WERI-Rb-1 (cell line): Measurements from ENCODE around the gene ERBIN.

ENCODE experiments used
- DNase-seq: peaks from one replicate; pipeline ENCODE4 v3.0.0-alpha.2; 2020
- H3K27ac ChIP-seq: fragments of 250-450 bp; sonication (Bioruptor Pico); 2 replicates; pipeline ENCODE4 v1.5.1; 2020; ENCODE audit warnings: mild to moderate bottlenecking, moderate library complexity
- H3K27me3 ChIP-seq: fragments of 250-450 bp; sonication (Bioruptor Pico); 2 replicates; pipeline ENCODE4 v1.5.1; 2021; ENCODE audit warnings: mild to moderate bottlenecking, low read depth, moderate library complexity; ENCODE audit not compliant: insufficient read depth, severe bottlenecking
- H3K36me3 ChIP-seq: fragments of 250-450 bp; sonication (Bioruptor Pico); 2 replicates; pipeline ENCODE4 v1.5.1; 2020; ENCODE audit warnings: mild to moderate bottlenecking, moderate library complexity
- H3K4me3 ChIP-seq: 2 replicates; pipeline ENCODE4 v1.5.1; 2011; ENCODE audit warnings: low read depth, mild to moderate bottlenecking, control low read depth, low read length
- H3K9me3 ChIP-seq: fragments of 250-450 bp; sonication (Bioruptor Pico); 2 replicates; pipeline ENCODE4 v1.5.1; 2021; ENCODE audit warnings: mild to moderate bottlenecking, moderate library complexity; ENCODE audit not compliant: severe bottlenecking
- CTCF ChIP-seq: IDR thresholded peaks from 2 replicates; pipeline ENCODE4 v1.5.1; 2011; ENCODE audit warnings: low read depth, mild to moderate bottlenecking, control low read depth, inconsistent platforms, low read length

ERBIN gene

GRCh38 chr5:65989158-65989557, 62.8 kb downstream of the ERBIN start:
- no peak for TF ChIP-seq CTCF
- Histone ChIP-seq H3K9me3 (no peaks in the 10 kb centered on the region), H3K27ac (no peak overlapping the region), H3K27me3 (no peaks in the 10 kb centered on the region), H3K36me3 (no peaks in the 10 kb centered on the region; the same call in 1 of the 2 replicates), H3K4me3 (no peak overlapping the region)
- DNase-seq: no peak

GRCh38 chr5:65992630-65993029, 66.3 kb downstream of the ERBIN start:
- no peak for TF ChIP-seq CTCF
- Histone ChIP-seq H3K4me3 (no peak overlapping the region), H3K36me3 (no peaks in the 10 kb centered on the region)

GRCh38 chr5:65994117-65994786, 67.9 kb downstream of the ERBIN start:
- Histone ChIP-seq H3K9me3 (no peaks in the 10 kb centered on the region), H3K27me3 (no peaks in the 10 kb centered on the region), H3K27ac (no peak overlapping the region), H3K36me3 (no peaks in the 10 kb centered on the region; the same call in 1 of the 2 replicates), H3K4me3 (no peak overlapping the region)
- no peak for TF ChIP-seq CTCF
- no peak for DNase-seq

More at GRCh38 chr5:65992630-65993029, 66.3 kb downstream of the ERBIN start:
- Histone ChIP-seq H3K27me3 (no peaks in the 10 kb centered on the region), H3K27ac (no peak overlapping the region), H3K9me3 (no peaks in the 10 kb centered on the region)
- DNase-seq: no peak

- H3K27ac ChIP-seq: no peak overlapping the region
- TF ChIP-seq CTCF: no peak
- no peak for DNase-seq
- H3K36me3 ChIP-seq: no peaks in the 10 kb centered on the region; the same call in 1 of the 2 replicates
- no peaks in the 10 kb centered on the region for H3K27me3 ChIP-seq
- no peak overlapping the region for H3K4me3 ChIP-seq
- H3K9me3 ChIP-seq: no peaks in the 10 kb centered on the region
Observed at GRCh38 chr5:65999061-65999723, 72.8 kb downstream of the ERBIN start.

- H3K4me3 ChIP-seq: no peak overlapping the region
- TF ChIP-seq CTCF: no peak
- H3K27me3 ChIP-seq: no peaks in the 10 kb centered on the region
- DNase-seq: no peak
- no peaks in the 10 kb centered on the region; the same call in 1 of the 2 replicates for H3K36me3 ChIP-seq
- no peak overlapping the region for H3K27ac ChIP-seq
- no peaks in the 10 kb centered on the region for H3K9me3 ChIP-seq
Observed at GRCh38 chr5:66001952-66002351, 75.6 kb downstream of the ERBIN start.

- no peak overlapping the region for H3K4me3 ChIP-seq
- H3K9me3 ChIP-seq: no peaks in the 10 kb centered on the region
- H3K27ac ChIP-seq: no peak overlapping the region
- TF ChIP-seq CTCF: no peak
- no peak for DNase-seq
- no peaks in the 10 kb centered on the region; the same call in 1 of the 2 replicates for H3K36me3 ChIP-seq
- H3K27me3 ChIP-seq: no peaks in the 10 kb centered on the region
Observed at GRCh38 chr5:66002415-66002814, 76.0 kb downstream of the ERBIN start.
